CD4-positive, alpha-beta memory T cell (primary cell): ENCODE data around the gene CTTNBP2. TPM values are rescaled to one million over a fixed set of nuclear protein-coding genes. Genes with fewer than 3 reads are reported as not detected.

Experiments used
- CTCF ChIA-PET: fragments of 350-600 bp; sonication (Branson Sonifier 250); formaldehyde crosslinking; loops from one replicate; lab custom pipeline; 2021; ENCODE audit warnings: inconsistent platforms; ENCODE audit not compliant: partially characterized antibody; lab: Charles Lee
- POLR2A ChIA-PET: fragments of 350-600 bp; sonication (Branson Sonifier 250); formaldehyde crosslinking; loops from one replicate; lab custom pipeline; 2021; ENCODE audit not compliant: partially characterized antibody; lab: Charles Lee
- DNase-seq, 5 donors: peaks; one replicate each; pipeline versions ENCODE4 v3.0.0 to v3.0.0-alpha.2; 2020 to 2022; ENCODE audit warnings: mixed read lengths in 1 of 5
- H3K27ac ChIP-seq: one replicate; pipeline ENCODE4 v1.7.0; 2013; ENCODE audit warnings: low read depth, low read length
- H3K27me3 ChIP-seq: 2 replicates; pipeline ENCODE4 v1.7.0; 2013; ENCODE audit warnings: mild to moderate bottlenecking, low read length, moderate library complexity; ENCODE audit not compliant: insufficient read depth
- H3K36me3 ChIP-seq: 2 replicates; pipeline ENCODE4 v1.7.0; 2013; ENCODE audit warnings: mild to moderate bottlenecking, low read length, moderate library complexity; ENCODE audit not compliant: insufficient read depth
- H3K4me1 ChIP-seq: 2 replicates; pipeline ENCODE4 v1.7.0; 2013; ENCODE audit warnings: mild to moderate bottlenecking, low read length, moderate library complexity; ENCODE audit not compliant: insufficient read depth
- H3K4me3 ChIP-seq, 2 donors: one replicate each; pipeline ENCODE4 v1.7.0; 2013; ENCODE audit warnings: low read length in 2 of 2, mild to moderate bottlenecking in 1 of 2
- H3K9me3 ChIP-seq, 2 donors: one replicate each; pipeline ENCODE4 v1.7.0; 2013; ENCODE audit warnings: low read length in 2 of 2, control low read depth in 1 of 2; ENCODE audit not compliant: control insufficient read depth in 1 of 2
- H3K27ac Mint-ChIP-seq, 7 donors: one replicate each; pipeline ENCODE4 v1.8.0; 2020 to 2021; ENCODE audit warnings: mixed read lengths in 7 of 7, mild to moderate bottlenecking in 6 of 7, inconsistent platforms in 3 of 7, moderate library complexity in 3 of 7
- H3K27me3 Mint-ChIP-seq, 2 donors: one replicate each; pipeline ENCODE4 v1.8.0; 2020 to 2021; ENCODE audit warnings: mixed read lengths in 2 of 2
- H3K36me3 Mint-ChIP-seq, 2 donors: one replicate each; pipeline ENCODE4 v1.8.0; 2020 to 2021; ENCODE audit warnings: mixed read lengths in 2 of 2, inconsistent platforms in 1 of 2, mild to moderate bottlenecking in 1 of 2
- H3K4me1 Mint-ChIP-seq, 4 donors: one replicate each; pipeline ENCODE4 v1.8.0; 2020 to 2021; ENCODE audit warnings: mixed read lengths in 4 of 4, mild to moderate bottlenecking in 1 of 4
- H3K4me3 Mint-ChIP-seq, 8 donors: one replicate each; pipeline ENCODE4 v1.8.0; 2020 to 2021; ENCODE audit warnings: mixed read lengths in 8 of 8, mild to moderate bottlenecking in 7 of 8, moderate library complexity in 6 of 8, inconsistent platforms in 3 of 8
- H3K9me3 Mint-ChIP-seq, 8 donors: one replicate each; pipeline ENCODE4 v1.8.0; 2020 to 2021; ENCODE audit warnings: mixed read lengths in 8 of 8, mild to moderate bottlenecking in 5 of 8, inconsistent platforms in 3 of 8, moderate library complexity in 1 of 8
- intact Hi-C: fragments of 100-400 bp; cut with micrococcal nuclease; formaldehyde crosslinking; loops from one replicate; pipeline ENCODE4 v1.15.1; 2023
- polyA plus RNA-seq, 2 donors: library from polyadenylated mRNA; unstranded; fragments of 300-500 nt; fragmentation: Illumina TruSeq; gene quantifications; one replicate each; pipeline ENCODE4 v1.2.3, GENCODE V29; 2021
- total RNA-seq, 2 experiments: library from RNA; stranded (reverse); gene quantifications; one replicate each; pipeline ENCODE4 v1.2.3, GENCODE V29; 2021

The CTTNBP2 gene
- total and polyA plus RNA-seq, 4 experiments from 2014 or later, result not detected

DNA sequence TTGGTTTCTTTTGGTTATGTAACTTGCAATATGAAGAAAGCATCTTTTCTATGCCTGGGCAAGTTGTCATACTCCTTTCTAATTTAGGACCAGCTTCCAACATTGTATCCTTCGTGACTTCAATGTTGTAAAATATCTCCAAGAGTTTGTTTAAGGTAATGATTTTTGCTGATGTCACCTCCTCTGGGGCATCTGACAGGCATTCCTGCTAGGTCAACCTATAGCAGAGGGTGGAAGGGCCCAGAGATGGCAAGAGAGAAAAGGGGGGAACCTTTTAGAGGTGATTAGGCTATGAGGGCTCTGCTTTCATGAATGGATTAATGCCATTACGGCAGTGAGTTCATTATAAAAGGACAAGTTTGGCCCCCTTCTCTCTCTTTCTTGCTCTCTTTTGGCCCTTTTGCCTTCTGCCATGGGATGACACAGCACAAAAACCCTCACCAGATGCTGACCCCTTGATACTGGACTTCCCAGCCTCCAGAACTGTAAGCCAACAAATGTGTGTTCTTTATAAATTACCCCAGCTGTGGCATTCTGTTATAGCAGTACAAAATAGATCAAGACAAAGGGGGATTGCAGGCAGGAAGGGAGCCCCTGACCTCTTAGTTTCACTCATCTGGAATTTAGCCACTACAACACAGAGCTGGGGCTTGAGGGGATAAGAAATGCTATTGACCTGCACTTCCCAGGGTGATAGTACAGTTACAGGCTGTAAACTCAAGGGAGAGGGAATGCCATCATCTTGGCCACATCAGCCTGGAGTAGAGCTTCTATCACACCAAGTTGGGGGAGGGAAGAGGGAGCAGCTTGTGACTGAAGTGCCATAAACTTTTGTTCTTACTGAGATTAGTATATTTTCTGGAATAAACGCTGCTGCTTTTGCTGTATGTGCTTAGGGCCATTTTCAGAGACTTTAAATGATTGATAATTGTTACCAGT, 197.5 kb downstream of the CTTNBP2 start:
- H3K4me3 ChIP-seq, result no peak overlapping the region
- Mint-ChIP-seq H3K4me3 (no peak overlapping the region), H3K9me3 (peaks cover 0 to 3% (median 0%) of the 10 kb centered on the region in 8 donors), H3K27me3 (peaks cover 0 to 2% of the 10 kb centered on the region in 2 donors), H3K36me3 (no peaks in the 10 kb centered on the region), H3K4me1 (no peaks in the 10 kb centered on the region), H3K27ac (no peak overlapping the region)
- H3K9me3 ChIP-seq, result no peaks in the 10 kb centered on the region
- POLR2A ChIA-PET, result no interaction called here
- intact Hi-C loops, result no loop called here
- CTCF ChIA-PET, result no interaction called here
- no peak overlapping the region for H3K27ac ChIP-seq
- no peaks in the 10 kb centered on the region for H3K27me3 ChIP-seq
- no peaks in the 10 kb centered on the region for H3K4me1 ChIP-seq
- DNase-seq, result no peak
- no peaks in the 10 kb centered on the region for H3K36me3 ChIP-seq

DNA sequence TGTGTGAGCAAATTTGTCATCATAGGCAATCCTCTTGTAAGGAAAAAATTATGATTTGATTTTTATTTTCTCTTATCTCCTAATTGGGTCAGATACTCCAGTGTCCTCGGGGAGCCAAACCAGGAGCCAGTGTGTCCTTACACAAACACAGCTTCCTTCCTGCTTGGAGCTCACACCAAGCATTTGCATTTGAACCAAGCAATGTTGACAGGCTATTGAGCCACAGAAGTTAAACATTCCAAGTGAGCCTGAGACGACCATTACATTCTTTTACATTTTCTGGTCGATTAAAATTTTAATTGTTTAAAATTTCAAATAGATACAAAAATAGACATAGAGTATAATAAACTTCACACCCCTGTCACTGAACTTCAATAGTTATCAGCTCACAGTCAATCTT, 198.6 kb downstream of the CTTNBP2 start:
- Mint-ChIP-seq H3K4me3 (no peak overlapping the region), H3K4me1 (no peaks in the 10 kb centered on the region), H3K9me3 (peaks cover 0 to 3% (median 0%) of the 10 kb centered on the region in 8 donors), H3K36me3 (no peaks in the 10 kb centered on the region), H3K27ac (no peak overlapping the region), H3K27me3 (peaks cover 0 to 2% of the 10 kb centered on the region in 2 donors)
- H3K9me3 ChIP-seq, result no peaks in the 10 kb centered on the region
- H3K4me3 ChIP-seq, result no peak overlapping the region
- H3K27me3 ChIP-seq, result no peaks in the 10 kb centered on the region
- CTCF ChIA-PET, result no interaction called here
- DNase-seq, result no peak
- no peak overlapping the region for H3K27ac ChIP-seq
- intact Hi-C loops, result no loop called here
- no peaks in the 10 kb centered on the region for H3K36me3 ChIP-seq
- POLR2A ChIA-PET, result no interaction called here
- no peaks in the 10 kb centered on the region for H3K4me1 ChIP-seq

GRCh38 chr7:117673839-117674238, 199.4 kb downstream of the CTTNBP2 start:
- Mint-ChIP-seq H3K9me3 (peaks cover 0 to 3% (median 0%) of the 10 kb centered on the region in 8 donors), H3K27ac (no peak overlapping the region), H3K36me3 (no peaks in the 10 kb centered on the region), H3K4me1 (no peaks in the 10 kb centered on the region), H3K27me3 (peaks cover 0 to 2% of the 10 kb centered on the region in 2 donors), H3K4me3 (no peak overlapping the region)
- ChIA-PET POLR2A (no interaction called here), CTCF (no interaction called here)
- H3K4me1 ChIP-seq, result no peaks in the 10 kb centered on the region
- H3K27ac ChIP-seq, result no peak overlapping the region
- no peaks in the 10 kb centered on the region for H3K9me3 ChIP-seq
- DNase-seq, result no peak
- H3K36me3 ChIP-seq, result no peaks in the 10 kb centered on the region
- intact Hi-C loops, result no loop called here
- H3K4me3 ChIP-seq, result no peak overlapping the region
- H3K27me3 ChIP-seq, result no peaks in the 10 kb centered on the region

- CTCF ChIA-PET, result no interaction called here
- peaks cover 0 to 2% of the 10 kb centered on the region in 2 donors for H3K27me3 Mint-ChIP-seq
Measured at GRCh38 chr7:117673367-117673766, 199.9 kb downstream of the CTTNBP2 start.

GRCh38 chr7:117672453-117672852, 200.8 kb downstream of the CTTNBP2 start:
- DNase-seq, result no peak
- H3K4me3 Mint-ChIP-seq, result no peak overlapping the region
- ChIA-PET CTCF (no interaction called here), POLR2A (no interaction called here)
- Histone ChIP-seq H3K36me3 (no peaks in the 10 kb centered on the region), H3K4me3 (no peak overlapping the region), H3K27me3 (no peaks in the 10 kb centered on the region), H3K9me3 (no peaks in the 10 kb centered on the region), H3K27ac (no peak overlapping the region), H3K4me1 (no peaks in the 10 kb centered on the region)
- H3K27me3 Mint-ChIP-seq, result peaks cover 0 to 2% of the 10 kb centered on the region in 2 donors
- peaks cover 0 to 3% (median 0%) of the 10 kb centered on the region in 8 donors for H3K9me3 Mint-ChIP-seq
- H3K27ac Mint-ChIP-seq, result no peak overlapping the region
- intact Hi-C loops, result no loop called here
- no peaks in the 10 kb centered on the region for H3K4me1 Mint-ChIP-seq
- H3K36me3 Mint-ChIP-seq, result no peaks in the 10 kb centered on the region

More at GRCh38 chr7:117673367-117673766, 199.9 kb downstream of the CTTNBP2 start:
- Mint-ChIP-seq H3K27ac (no peak overlapping the region), H3K36me3 (no peaks in the 10 kb centered on the region), H3K4me1 (no peaks in the 10 kb centered on the region), H3K4me3 (no peak overlapping the region), H3K9me3 (peaks cover 0 to 3% (median 0%) of the 10 kb centered on the region in 8 donors)
- H3K27ac ChIP-seq, result no peak overlapping the region
- H3K4me3 ChIP-seq, result no peak overlapping the region
- POLR2A ChIA-PET, result no interaction called here
- intact Hi-C loops, result no loop called here
- DNase-seq, result no peak
- no peaks in the 10 kb centered on the region for H3K27me3 ChIP-seq
- H3K36me3 ChIP-seq, result no peaks in the 10 kb centered on the region
- no peaks in the 10 kb centered on the region for H3K4me1 ChIP-seq
- no peaks in the 10 kb centered on the region for H3K9me3 ChIP-seq

DNA sequence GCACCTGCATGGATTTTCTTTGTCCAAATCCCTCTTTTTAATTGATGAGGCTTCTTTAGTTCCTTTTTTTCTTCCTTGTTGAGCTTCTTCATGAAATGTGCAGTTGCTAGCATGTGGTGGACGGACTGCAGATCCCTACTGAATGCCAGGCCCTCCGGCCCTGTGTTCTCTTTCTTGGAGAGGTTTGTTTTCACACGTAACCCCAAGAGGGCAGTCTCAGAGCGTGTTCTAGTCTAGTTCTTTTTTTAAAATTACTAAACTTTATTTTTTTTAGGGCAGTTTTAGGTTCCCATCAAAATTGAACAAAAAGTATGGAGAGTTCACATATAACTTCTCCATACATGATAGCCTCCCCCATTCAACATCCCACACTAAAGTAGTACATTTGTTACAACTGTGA, 203.4 kb downstream of the CTTNBP2 start:
- H3K4me3 Mint-ChIP-seq, result no peak overlapping the region
- no peaks in the 10 kb centered on the region for H3K27me3 Mint-ChIP-seq
- peaks cover 0 to 3% (median 0%) of the 10 kb centered on the region in 8 donors for H3K9me3 Mint-ChIP-seq
- no peak overlapping the region for H3K27ac ChIP-seq
- intact Hi-C loops, result no loop called here
- H3K36me3 Mint-ChIP-seq, result no peaks in the 10 kb centered on the region
- no peaks in the 10 kb centered on the region for H3K9me3 ChIP-seq
- POLR2A ChIA-PET, result no interaction called here
- H3K27ac Mint-ChIP-seq, result peak overlapping the region in 1 of 7 donors; percentile 37
- no peak for DNase-seq
- H3K4me1 Mint-ChIP-seq, result no peaks in the 10 kb centered on the region
- H3K27me3 ChIP-seq, result no peaks in the 10 kb centered on the region
- H3K36me3 ChIP-seq, result no peaks in the 10 kb centered on the region
- no peak overlapping the region for H3K4me3 ChIP-seq
- no peaks in the 10 kb centered on the region for H3K4me1 ChIP-seq
- CTCF ChIA-PET, result no interaction called here

- H3K27ac Mint-ChIP-seq, result no peak overlapping the region
- POLR2A ChIA-PET, result no interaction called here
- H3K27ac ChIP-seq, result no peak overlapping the region
- CTCF ChIA-PET, result no interaction called here
- H3K4me3 ChIP-seq, result no peak overlapping the region
- no peaks in the 10 kb centered on the region for H3K9me3 ChIP-seq
- H3K36me3 ChIP-seq, result no peaks in the 10 kb centered on the region
- H3K27me3 ChIP-seq, result no peaks in the 10 kb centered on the region
- peaks cover 0 to 8% (median 0%) of the 10 kb centered on the region in 8 donors for H3K9me3 Mint-ChIP-seq
- H3K27me3 Mint-ChIP-seq, result no peaks in the 10 kb centered on the region
- no peaks in the 10 kb centered on the region for H3K4me1 ChIP-seq
- H3K36me3 Mint-ChIP-seq, result no peaks in the 10 kb centered on the region
- no peak overlapping the region for H3K4me3 Mint-ChIP-seq
- no peak for DNase-seq
- H3K4me1 Mint-ChIP-seq, result no peaks in the 10 kb centered on the region
- intact Hi-C loops, result no loop called here
Measured at GRCh38 chr7:117667456-117667855, 205.8 kb downstream of the CTTNBP2 start.
